Measurements from ENCODE around the gene KHDC1. TPM values are rescaled to one million over a fixed set of nuclear protein-coding genes. Genes with fewer than 3 reads are reported as not detected.
"Not testable (repeated sequence)": the region's sequence is repeated elsewhere in the genome, so short reads cannot be mapped to it uniquely, and the experiment has no call there.

The KHDC1 gene
- total RNA-seq, 2 experiments from 2014 or later: 5.0 to 6.1 TPM

GRCh38 chr6:73200735-73201134, 62.3 kb downstream of the KHDC1 start:
- ChIA-PET CTCF (no interaction called here), POLR2A (interaction anchor here (0.7 kb wide), 1 partner anchor 11 kb away, joined by 3 read pairs; no protein-coding TSS in a partner anchor)
- H3K27ac Mint-ChIP-seq: no peak overlapping the region
- H3K36me3 Mint-ChIP-seq (ENCODE audit: low read depth): no peaks in the 10 kb centered on the region
- H3K4me1 Mint-ChIP-seq: no peaks in the 10 kb centered on the region
- no peaks in the 10 kb centered on the region for H3K27me3 Mint-ChIP-seq
- H3K4me3 Mint-ChIP-seq: no peak overlapping the region
- no peaks in the 10 kb centered on the region for H3K9me3 Mint-ChIP-seq
- DNase-seq: no peak

GRCh38 chr6:73200247-73200646, 62.7 kb downstream of the KHDC1 start:
- Mint-ChIP-seq H3K4me3 (no peak overlapping the region), H3K4me1 (no peaks in the 10 kb centered on the region), H3K9me3 (no peaks in the 10 kb centered on the region), H3K36me3 (ENCODE audit: low read depth) (no peaks in the 10 kb centered on the region), H3K27ac (no peak overlapping the region), H3K27me3 (no peaks in the 10 kb centered on the region)
- ChIA-PET POLR2A (interaction anchor here (0.7 kb wide), 1 partner anchor 11 kb away, joined by 3 read pairs; no protein-coding TSS in a partner anchor), CTCF (no interaction called here)
- no peak for DNase-seq

GRCh38 chr6:73194744-73195143, 68.3 kb downstream of the KHDC1 start:
- ChIA-PET POLR2A (no interaction called here), CTCF (no interaction called here)
- H3K4me3 Mint-ChIP-seq: no peak overlapping the region
- H3K27ac Mint-ChIP-seq: no peak overlapping the region
- no peaks in the 10 kb centered on the region for H3K36me3 Mint-ChIP-seq (ENCODE audit: low read depth)
- no peak for DNase-seq
- H3K9me3 Mint-ChIP-seq: no peaks in the 10 kb centered on the region
- no peaks in the 10 kb centered on the region for H3K4me1 Mint-ChIP-seq
- no peaks in the 10 kb centered on the region for H3K27me3 Mint-ChIP-seq

GRCh38 chr6:73193302-73193701, 69.7 kb downstream of the KHDC1 start:
- H3K36me3 Mint-ChIP-seq (ENCODE audit: low read depth); H3K4me1 Mint-ChIP-seq; H3K27me3 Mint-ChIP-seq; POLR2A ChIA-PET; DNase-seq; CTCF ChIA-PET; H3K4me3 Mint-ChIP-seq; H3K27ac Mint-ChIP-seq; H3K9me3 Mint-ChIP-seq: not testable (repeated sequence)

Other genes starting within 250 kb of the KHDC1 start
- gene KHDC1L, start 37.7 kb downstream of the KHDC1 start, total RNA-seq: under 1 TPM in 1 of 2 experiments, not detected in 1; 0.35 TPM
- not detected for gene DPPA5, start 91.1 kb upstream of the KHDC1 start, total RNA-seq
- not detected for gene KHDC3L, start 99.5 kb upstream of the KHDC1 start, total RNA-seq
- gene OOEP, start 106.7 kb upstream of the KHDC1 start, total RNA-seq: 1 to 10 TPM in 1 of 2 experiments, under 1 TPM in 1; 0.57 to 1.5 TPM
- 1 to 10 TPM; 1.7 TPM for gene DDX43, start 131.6 kb upstream of the KHDC1 start, total RNA-seq
- gene CGAS, start 189.1 kb upstream of the KHDC1 start, total RNA-seq: 10 to 100 TPM; 27.9 TPM
- 10 to 100 TPM; 50.9 to 59.6 TPM for gene MTO1, start 198.5 kb upstream of the KHDC1 start, total RNA-seq